Heart left ventricle (tissue), 13 donors: ENCODE results near the gene MINDY3.

Experiments used
- POLR2A ChIP-seq, 2 donors: fragments of 450-650 bp; IDR thresholded peaks; one replicate each; pipeline ENCODE4 v1.6.1; 2017; ENCODE audit warnings: antibody characterized with exemption in 2 of 2, mild to moderate bottlenecking in 2 of 2, moderate library complexity in 2 of 2
- TF ChIP-seq, protein P1 (sequence below), 12 donors: fragments of 200-600 bp; sonication (generic) in 4 of 12; IDR thresholded peaks; one replicate each; pipeline versions ENCODE4 v1.5.0 to v1.8.0; 2018 to 2022; ENCODE audit warnings: antibody characterized with exemption in 12 of 12, mild to moderate bottlenecking in 5 of 12
- donor health status: ischemic (EF 13 %, LVEDD 7.1; RV severe dilation, severe dysfunction).
- donor health status: DM: no; HTN: yes; CAD: no.
- donor health status: DM: no; HTN: no; CAD: no.
- donor health status: ischemic (EF 25% LVEDD 6.9; RV normal size, moderate dysfunction).
- donor health status: ischemic (EF 25% LVEDD 5.7; RV mildly dilated, moderate dysfunction).
- donor health status: ischemic (EF 35%, LVEDD 5.7; RV mildly dilated, moderate dysfunction).
- donor health status: nonischemic (EF 11% LVEDD 7.7; RV severe dilation, severe dysfunction).
- donor health status: DM: yes; HTN: yes; CAD: no.
- donor health status: PGD.
- donor health status: ischemic (EF 29% LVEDD 5.4; RV normal size, mild dysfunction).
- donor health status: nonischemic (EF 23%, LVEDD 6.1; RV moderate dilation, normal function).

DNA sequence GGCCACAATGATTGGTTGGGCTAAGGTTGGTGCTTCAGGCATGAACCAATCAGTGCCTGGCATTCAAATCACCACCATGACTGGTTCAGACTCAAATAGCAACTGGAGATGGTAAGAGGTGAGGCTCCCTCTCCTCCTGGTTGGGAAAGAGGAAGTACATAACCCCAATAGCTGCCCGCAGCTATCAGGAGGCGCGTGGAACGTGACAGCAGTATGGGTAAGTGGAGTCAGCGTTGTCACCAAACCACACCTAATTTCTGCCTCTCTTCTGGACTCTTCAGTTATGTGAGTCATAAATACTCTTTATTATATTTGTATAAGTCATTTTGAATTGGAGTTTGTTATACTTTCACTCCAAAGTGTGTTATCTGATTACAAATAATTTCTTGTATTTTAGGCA lies 122.7 kb downstream of the MINDY3 start:
- TF ChIP-seq, protein P1, sequence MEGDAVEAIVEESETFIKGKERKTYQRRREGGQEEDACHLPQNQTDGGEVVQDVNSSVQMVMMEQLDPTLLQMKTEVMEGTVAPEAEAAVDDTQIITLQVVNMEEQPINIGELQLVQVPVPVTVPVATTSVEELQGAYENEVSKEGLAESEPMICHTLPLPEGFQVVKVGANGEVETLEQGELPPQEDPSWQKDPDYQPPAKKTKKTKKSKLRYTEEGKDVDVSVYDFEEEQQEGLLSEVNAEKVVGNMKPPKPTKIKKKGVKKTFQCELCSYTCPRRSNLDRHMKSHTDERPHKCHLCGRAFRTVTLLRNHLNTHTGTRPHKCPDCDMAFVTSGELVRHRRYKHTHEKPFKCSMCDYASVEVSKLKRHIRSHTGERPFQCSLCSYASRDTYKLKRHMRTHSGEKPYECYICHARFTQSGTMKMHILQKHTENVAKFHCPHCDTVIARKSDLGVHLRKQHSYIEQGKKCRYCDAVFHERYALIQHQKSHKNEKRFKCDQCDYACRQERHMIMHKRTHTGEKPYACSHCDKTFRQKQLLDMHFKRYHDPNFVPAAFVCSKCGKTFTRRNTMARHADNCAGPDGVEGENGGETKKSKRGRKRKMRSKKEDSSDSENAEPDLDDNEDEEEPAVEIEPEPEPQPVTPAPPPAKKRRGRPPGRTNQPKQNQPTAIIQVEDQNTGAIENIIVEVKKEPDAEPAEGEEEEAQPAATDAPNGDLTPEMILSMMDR (IDR thresholded peaks at IDR 0.05), result no peak
- TF ChIP-seq POLR2A (IDR thresholded peaks at IDR 0.05), result no peak
